ENCODE results near the gene CLIC5.

CLIC5 gene

DNA sequence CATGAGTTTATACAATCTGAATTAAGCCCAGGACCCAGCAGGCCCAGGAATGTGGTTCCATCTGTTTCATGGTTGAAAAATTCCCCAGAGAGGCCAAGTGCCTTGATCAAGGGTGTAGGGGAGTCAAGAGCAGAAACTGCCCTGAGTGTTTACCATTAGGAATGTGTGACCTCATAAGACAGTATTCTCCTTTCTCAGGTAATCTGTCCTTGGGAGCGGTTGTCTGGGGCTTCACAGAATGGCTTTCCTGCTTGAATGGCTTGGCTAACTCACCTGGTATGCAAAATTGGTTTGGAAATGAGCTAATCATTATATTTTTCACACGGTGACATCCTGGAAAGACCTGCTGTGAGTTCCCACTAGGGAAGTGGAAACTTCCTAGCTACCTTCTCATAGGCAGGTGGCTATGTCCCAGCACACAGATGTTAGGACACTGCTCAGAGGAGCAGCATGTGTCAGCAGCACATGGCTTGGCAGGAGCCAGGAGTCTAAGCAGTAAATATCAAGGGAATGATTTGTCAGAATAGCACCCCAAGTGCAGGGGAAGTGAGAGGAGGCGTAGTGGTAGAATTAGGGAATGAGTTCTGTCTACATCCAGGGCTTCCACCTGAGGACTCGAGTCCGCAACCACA lies 17.7 kb downstream of the CLIC5 start:
- no peak for DNase-seq (ENCODE audit: low read depth, low spot score)

DNA sequence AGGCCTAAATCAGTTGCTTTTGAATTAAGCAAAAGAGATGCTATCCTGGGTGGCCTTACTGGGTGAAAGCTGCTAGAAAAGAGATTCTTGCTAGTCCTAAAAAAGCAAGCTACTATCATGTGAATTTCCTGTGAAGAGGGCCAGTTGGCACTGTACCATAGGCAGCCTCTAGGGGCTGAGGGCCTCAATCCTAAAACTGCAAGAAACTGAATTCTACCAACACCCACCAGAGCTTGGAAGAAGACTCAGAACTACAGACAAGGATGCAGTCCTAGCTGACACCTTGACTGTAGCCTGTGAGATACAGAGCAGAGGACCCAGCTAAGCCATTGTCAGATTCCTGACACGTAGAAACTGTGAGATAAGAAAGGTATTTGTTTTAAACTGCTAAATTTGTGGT lies 24.5 kb downstream of the CLIC5 start:
- DNase-seq (ENCODE audit: low read depth, low spot score) = no peak

DNA sequence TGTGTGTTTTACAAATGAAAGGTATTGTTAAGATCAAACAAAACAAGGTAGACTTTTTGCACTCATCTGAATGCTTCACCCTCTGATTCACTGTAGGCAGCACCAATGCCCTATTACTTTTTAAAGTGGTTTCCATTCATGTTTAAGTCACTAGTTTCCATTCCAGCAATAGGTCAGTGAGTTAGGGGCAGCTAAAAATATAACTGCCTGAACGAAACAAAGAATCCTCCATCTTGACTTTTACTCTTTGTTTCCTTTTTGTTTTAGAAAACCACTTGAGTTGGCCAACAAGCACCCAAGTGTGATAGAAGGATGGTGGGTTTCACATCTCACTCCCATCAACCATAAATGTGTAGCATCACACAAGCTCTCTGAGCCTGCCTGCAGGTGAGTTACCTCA lies 25.5 kb downstream of the CLIC5 start:
- no peak for DNase-seq (ENCODE audit: low read depth, low spot score)

DNA sequence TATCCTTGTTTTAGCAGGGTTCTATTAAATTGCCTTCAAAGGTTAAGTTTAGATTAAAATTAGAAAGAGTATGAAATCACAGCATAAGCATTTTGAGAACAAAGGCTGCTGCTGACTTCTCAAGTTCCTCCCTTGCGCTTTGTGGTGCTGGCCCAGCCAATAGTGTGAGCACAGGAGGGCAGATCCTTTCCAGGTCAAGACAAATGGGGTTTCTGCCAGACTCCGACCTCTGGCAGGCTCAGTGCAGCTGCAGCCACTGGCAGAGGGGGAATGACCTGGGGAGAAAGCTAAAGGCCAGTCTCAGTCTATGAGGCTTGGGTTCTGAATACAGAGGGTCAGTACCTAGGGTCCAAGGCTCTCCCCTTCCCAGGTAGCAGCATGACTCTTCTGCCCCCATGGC lies 27.0 kb downstream of the CLIC5 start:
- DNase-seq (ENCODE audit: low read depth, low spot score) = no peak

DNA sequence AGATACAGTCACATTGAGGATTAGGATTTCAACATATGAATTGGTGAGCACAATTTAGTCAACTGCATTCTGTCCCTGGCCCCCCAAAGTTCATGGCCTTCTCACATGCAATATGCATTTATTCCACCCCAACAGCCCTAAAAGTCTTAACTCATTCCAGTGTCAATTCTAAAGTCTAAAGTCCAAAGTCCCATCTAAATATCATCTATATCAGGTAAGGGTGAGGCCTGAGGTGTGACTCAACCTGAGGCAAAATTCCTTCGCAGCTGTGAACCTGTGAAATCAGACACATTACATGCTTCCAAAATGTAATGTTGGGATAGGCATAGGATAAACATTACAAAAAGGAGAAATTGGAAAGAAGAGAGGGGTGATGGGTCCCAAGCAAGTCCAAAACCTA lies 27.8 kb downstream of the CLIC5 start:
- DNase-seq (ENCODE audit: low read depth, low spot score) = no peak

DNA sequence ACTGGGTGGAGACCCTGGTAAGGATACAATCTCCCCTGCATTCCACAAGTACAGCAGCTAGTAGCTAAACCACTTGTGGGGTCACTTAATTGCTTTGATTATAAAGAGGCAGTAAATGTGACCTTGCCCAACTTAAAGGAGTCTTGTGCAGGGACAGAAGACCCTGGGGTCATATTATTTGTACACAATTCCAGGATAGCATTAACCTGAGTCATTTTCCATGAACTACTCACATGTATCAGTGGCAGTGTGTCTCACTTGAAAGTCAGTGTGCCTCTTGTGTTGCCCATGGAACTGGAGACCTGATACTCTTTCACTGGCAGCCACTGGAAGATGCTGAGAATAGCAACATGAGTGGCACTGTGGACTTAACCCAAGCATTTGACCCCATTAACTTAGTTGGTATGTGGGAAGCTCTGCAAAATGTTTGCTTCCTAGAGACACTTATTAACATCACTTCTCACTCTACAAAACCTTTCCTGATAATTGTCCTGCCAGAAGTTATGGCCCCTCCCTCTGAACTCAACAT lies 28.9 kb downstream of the CLIC5 start:
- DNase-seq (ENCODE audit: low read depth, low spot score) = no peak

DNA sequence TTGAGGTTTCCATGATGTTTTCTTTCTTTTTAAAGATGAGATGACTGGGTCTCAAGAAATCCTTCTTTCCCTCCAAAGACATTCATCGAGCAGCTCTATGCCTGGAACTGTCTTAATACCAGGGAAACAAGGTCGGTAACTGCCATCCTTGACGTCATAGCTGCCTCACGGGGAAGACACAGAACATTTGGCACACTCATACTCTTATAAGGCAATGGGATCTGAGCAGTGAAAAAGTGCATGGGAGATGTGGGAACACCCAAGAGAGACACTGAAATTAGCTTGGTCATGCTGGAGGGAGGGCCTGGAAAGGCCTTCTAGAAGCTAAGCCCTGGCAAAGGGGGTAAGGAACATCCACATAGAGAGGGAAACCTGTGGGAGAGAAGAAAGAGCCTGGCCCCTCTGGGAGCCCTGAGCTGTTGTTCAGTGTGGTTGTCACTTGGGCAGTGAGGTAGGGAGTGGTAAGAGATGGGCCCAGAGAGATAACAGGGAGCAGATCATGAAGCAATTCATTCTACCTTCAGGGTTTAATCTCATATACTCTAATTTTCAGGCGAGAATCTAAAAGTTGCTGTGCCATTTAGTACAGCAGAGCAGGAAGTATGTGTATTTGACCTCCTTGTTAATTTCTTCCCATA lies 30.8 kb downstream of the CLIC5 start:
- no peak for DNase-seq (ENCODE audit: low read depth, low spot score)

DNA sequence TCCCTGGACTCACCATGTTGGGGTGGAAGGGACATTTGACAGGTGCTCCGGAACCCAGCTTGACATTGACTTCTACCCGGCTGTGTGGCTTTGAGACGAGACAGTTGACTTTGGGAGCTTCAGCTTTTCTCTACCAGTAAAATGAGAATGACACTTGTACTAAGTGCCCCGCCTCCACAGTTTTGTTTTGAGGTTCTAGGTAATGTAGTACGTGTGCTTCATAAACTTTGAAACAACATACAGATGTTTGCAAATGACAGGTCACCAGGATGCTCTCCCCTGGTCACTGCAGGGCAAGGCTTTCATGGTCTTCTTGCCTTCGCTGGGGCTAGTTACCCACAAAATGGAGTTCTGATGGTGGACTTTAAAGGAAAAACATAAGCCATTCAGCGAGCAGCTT lies 31.3 kb downstream of the CLIC5 start:
- DNase-seq (ENCODE audit: low read depth, low spot score) = no peak

DNA sequence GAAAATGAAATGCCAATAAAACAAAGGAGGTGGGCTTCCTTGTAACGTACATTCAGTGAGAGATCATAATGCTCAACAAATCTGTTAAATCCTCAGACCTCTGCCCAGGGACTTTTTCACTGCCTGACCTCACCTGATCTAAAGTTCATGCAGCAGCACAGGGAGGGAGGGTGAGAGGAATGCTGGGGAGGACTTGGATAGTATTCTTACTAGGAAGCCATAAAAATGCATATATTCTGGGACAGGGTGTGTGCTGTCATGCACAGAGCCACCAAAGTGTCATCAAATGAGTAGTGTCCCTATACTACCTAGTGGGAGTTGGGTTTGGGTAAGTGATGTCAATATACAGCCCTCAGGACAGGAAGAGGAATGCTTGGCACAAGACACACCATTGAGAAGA lies 32.6 kb downstream of the CLIC5 start:
- DNase-seq (ENCODE audit: low read depth, low spot score) = no peak

DNA sequence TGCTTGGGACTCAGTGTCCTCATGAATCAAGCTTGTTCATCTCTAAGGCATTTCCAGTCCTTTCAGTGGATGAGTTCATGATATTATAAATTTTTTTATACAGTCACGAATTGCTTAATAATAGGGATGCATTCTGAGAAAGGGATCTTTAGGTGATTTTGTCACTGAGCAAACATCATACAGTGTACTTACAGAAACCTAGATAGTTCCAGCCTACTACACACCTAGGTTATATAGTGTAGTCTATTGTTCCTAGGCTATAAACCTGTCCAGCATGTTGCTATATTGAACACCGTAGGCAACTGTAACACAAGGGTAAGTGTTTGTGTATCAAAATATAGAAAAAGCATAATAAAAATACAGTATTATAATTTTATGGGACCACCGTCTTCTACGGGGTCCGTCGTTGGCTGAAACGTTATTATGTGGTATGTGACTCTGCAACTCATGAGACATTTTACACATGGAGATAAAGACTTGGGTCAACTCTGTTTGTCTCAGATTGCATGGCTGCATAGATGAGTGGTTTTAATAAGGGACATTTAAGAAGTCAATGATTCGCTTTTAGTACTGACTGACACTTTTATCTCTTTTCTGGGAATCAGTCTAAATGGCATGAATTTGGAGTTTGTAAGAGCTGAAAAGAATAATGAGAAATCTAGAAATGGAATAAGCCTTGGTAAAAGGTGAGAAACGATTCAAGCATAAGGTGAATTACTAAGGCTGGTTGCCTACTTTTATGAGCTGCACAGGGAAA lies 33.2 kb downstream of the CLIC5 start:
- DNase-seq (ENCODE audit: low read depth, low spot score) = no peak

DNA sequence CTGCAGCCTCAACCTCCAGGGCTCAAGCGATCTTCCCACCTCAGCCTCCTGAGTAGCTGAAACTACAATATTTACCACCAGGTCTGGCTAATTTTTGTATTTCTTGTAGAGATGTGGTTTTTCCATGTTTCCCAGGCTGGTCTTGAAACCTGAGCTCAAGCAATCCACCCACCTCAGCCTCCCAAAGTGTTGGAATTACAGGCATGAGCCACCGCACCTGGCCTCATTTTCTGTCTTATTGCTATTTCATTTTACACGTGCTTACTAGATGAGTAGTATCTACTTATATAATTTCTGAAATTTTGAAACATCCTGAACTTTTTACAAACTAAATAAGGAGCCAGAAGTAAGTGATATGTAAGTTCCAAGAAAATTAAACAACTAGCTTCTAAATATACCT lies 34.6 kb downstream of the CLIC5 start:
- DNase-seq (ENCODE audit: low read depth, low spot score) = no peak

DNA sequence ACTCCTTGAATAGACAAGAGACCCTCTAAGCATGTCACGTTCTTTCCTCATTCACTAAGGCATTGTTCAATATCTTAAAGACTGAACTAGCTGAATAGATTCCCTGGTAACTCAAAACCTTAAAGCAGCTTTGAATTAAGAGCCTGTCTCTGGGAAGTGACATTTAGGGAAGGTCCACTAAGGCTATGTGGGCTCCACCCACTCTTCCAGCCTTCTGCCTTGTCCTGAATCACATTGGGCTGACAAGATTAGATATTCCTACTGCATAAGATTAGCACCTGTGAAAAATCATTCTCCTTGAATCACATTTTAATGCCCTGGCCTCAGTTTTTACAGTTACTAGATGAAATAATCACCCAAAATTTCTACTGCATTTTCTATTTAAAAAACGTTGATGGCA lies 36.3 kb downstream of the CLIC5 start:
- no peak for DNase-seq (ENCODE audit: low read depth, low spot score)

DNA sequence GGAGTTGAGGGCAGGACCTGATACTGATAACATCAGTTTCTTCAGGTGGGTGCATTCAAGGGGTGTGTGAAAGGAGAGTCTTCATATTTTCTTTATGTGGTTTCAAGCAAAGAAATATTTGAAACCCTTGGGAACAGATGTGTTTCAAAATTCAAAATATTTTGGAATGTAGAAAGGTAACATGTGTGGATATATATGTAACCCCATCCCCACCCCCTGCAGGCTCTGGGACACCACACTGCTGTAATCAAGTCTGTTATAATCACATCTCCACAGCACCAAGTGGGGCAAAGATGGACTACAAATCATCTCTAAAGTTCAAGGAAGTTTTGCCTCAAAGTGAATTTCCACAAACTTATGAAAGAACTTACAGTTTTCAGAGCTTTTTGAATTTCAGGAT lies 41.1 kb downstream of the CLIC5 start:
- DNase-seq (ENCODE audit: low read depth, low spot score) = no peak

DNA sequence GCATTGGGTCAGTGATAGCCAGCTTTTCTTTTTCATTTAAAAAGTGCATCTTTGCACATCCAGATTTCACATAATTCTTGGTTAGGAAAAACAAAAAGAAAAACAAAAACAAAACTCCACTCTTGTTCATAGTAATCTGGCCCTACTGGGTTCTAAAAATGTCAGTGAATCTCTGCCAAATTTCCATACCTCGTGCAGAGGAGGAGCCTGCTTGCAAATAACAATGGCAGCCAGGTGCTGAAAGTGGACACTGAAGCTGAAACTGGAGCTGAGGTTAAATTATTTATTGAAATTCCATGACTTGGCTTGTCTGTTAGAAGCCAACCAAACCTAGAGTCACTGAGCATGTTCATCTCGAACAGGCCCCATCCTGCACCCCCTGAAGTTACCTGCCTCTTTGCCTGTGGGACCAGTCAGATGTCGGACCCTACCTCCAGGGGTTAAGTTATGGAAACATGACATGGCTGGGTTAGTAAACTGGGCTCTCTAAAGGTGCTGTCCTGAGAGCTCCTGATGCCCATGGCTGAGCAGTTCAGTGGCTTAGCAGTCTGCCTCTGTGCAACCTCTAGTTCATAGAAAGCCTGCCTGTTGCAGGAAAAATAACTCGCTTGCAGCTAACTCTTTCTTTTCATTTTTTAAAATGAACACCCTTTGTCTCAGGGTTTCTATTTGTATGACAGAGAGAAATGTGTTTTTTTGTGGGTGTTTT lies 42.7 kb downstream of the CLIC5 start:
- DNase-seq (ENCODE audit: low read depth, low spot score) = no peak

DNA sequence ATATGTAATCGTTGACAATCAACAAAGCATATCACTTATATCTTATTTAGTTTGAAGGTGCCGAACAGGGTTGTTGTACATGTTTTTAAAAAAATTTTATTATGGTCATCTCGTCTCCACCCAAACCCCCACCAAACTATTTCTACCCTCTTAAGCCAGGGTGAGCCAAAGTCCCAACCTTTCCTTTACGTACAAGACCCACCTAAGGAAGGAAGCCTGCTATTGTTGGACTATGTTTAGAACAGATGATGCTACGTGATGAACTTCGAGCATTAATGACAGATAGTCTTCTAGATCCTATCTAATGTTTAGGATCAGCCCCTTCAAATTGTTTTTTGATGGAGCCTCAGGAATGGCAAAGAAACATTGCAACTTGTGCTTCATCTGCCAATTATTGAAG lies 44.4 kb downstream of the CLIC5 start:
- no peak for DNase-seq (ENCODE audit: low read depth, low spot score)

DNA sequence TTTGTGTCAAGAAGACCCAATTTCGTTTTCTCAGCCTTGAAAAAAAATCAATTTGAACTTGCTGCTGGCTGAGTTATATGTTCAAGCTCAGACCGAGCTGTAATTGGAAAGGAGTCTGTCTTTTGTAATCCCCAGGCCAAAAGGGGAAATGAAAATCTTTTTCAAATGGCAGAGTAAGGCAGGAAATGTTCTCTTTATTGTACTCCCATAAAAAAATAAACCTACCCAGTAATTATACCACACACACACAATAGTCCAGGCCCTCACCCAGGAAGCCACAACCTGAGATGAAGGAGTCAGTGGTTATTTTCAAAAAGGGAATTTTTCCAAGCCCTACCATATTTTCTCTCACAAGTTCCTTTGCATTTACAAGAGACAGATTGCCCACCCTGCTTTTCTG lies 45.3 kb downstream of the CLIC5 start:
- DNase-seq (ENCODE audit: low read depth, low spot score) = peak; percentile 27

DNA sequence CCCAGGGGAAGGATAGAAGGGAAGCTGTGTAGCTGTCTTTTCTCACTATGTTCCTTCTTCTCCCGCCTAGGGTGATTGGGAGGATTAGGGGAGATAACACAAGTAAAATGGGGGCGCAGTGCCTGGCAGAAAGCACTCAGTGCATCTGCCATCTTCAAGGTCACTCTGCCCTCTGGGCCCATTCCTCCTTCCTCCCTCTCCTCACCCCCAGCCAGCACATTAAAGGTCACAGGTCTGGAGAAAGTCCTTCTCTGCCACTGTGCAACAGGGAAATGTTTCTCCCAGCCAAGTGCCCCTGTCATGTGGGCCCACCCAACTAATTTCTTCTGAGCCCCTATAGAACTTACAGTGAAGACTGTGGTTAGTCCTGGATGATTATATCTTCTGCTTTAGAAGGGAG lies 45.8 kb downstream of the CLIC5 start:
- no peak for DNase-seq (ENCODE audit: low read depth, low spot score)

DNA sequence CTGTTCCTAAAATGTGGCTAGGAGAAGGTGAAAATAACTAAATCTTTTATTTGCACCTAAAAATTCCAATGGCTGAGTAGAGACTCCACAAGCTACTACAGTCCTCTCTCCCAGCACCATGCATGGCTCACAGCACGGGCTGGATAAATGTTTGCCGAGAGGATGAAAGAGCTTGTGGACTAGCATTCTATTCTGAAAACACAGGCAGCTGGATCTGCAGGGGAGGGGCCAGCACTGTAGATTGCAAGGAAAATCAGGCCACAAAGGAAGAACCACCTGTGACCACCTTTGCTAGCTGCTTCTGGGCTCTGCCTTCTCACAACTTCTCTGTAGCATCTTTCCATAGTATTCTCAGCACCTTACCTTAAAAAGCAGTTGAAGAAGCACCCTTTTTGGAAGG lies 46.6 kb downstream of the CLIC5 start:
- no peak for DNase-seq (ENCODE audit: low read depth, low spot score)

DNA sequence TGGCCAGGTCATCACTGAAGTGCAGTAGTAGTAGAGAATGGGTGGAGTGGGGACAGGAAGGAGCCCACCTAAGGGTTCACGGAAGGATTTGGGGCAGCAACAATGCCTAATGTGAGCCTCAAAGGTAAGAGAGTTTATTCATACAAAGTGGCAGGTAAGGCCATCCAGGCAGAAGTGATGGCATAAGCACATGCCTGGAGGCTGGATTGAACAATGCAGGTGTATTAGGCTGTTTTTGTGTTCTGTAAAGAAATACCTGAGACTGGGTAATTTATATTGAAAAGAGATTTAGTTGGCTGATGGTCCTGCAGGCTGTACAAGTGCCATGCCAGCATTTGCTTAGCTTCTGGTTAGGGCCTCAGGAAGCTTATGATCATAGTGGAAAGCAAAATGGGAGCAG lies 48.3 kb downstream of the CLIC5 start:
- DNase-seq (ENCODE audit: low read depth, low spot score) = no peak

DNA sequence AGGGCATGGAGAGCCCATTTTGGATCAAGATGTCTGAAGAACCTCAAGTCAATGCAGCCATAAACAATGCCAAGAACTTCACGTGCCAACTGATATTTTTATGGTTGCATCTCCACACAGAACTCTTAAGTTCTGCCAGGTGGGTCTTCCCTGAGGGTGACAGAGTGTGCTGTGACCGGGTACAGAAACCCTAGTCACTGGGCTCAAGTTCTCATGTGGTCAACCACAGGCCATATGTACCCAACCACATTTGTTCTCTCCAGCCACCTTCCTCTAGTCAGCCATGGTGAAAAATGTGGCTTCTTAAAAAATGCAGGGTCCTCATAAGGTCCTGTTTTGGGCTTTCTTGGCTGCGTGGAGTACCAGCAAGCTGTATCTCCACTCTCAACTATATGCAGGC lies 48.9 kb downstream of the CLIC5 start:
- DNase-seq (ENCODE audit: low read depth, low spot score) = no peak

DNA sequence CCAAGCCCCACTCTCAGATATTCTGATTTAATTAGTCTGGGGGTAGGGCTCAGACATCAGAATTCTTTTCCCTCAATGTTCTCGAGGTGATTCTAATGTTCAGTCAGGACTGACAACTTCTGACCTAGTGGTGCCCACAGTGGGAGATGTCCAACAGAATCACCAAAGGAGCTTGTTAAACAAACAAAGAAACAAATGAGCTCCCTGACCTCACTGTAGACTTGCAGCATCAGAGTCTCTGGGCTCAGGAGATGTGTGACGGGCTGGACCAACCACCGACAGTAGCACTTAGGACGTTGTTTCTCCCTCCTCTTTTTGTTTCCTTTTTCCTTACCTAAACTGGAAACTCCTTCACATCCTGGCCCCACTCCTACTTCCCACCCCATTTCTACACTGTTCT lies 49.3 kb downstream of the CLIC5 start:
- peak; percentile 20 for DNase-seq (ENCODE audit: low read depth, low spot score)

DNA sequence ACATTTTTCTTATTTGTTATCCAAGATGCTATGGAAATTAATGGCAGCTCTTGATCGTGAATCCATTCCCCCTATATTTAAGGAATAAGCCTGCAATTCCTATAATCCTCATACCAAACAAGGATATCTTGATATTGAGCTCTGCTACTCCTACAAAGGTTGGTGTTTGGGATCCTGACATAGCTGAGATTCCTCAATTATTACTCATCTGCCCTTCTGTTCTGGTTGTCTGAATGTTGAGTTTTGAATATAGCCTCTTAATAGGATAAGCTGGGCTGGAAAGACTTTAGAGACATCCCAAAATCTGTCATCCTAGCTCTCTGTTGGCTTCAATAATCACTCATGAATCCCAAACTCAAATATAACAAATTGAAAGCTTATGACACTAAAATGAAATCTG lies 49.9 kb downstream of the CLIC5 start:
- DNase-seq (ENCODE audit: low read depth, low spot score) = peak; percentile 74

Data from astrocyte of the hippocampus (primary cell).